ENCODE results near the gene RASSF1.
A peak's percentile ranks its signal among the peaks of the same experiment; 100 is the strongest.
"Not testable (repeated sequence)": the region's sequence is repeated elsewhere in the genome, so short reads cannot be mapped to it uniquely, and the experiment has no call there.

Gene RASSF1

DNA sequence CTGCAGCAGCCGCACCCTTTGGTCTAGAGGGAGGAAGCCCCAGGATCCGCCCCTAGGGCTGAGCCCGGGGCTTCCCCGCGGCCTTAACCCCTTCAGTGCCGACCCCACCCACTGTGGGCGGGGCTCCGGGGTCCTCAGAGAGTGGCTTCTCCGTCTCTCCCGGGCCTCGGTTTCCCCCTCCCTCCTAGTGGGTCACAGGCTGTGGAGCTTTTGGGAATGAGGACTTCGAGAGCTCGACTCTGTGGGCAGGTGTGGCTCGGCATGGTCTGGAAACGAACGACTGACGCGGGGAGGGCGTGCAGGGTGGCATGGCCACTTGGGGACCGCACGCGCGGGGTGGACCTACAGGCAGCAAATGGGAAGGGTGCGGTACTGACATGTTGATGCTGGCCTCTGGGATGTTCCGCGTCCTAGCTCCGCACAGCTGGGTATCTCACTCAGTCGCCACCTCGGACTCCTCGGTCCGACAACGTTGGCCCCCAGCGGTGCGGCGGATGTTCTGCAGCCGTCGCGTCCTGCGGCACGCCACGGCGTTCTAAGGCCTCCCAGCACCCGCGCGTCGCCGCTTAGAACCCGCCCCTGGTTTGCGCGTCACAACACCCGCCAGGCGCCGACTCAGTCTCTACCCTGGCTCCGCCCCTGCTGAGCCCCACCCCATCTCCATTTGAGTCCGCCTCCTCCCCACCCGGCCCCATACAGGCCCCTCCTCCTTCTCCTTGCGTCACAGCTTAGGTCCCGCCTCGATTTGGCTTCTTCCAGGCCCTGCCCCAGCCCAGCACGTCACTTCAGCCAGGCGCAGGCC is 41.6 kb downstream of the RASSF1 start, which contains the start of the genes HYAL3 and NAA80:
HYAL3 (minus strand) TSS at position 570 of the 802 bp plus-strand sequence. CDS start 3,803 bp downstream, outside the sequence.
NAA80 (minus strand) TSS at position 570 of the 802 bp plus-strand sequence. CDS start 1,942 bp downstream, outside the sequence.
- DNase-seq, result peak; percentile 92

DNA sequence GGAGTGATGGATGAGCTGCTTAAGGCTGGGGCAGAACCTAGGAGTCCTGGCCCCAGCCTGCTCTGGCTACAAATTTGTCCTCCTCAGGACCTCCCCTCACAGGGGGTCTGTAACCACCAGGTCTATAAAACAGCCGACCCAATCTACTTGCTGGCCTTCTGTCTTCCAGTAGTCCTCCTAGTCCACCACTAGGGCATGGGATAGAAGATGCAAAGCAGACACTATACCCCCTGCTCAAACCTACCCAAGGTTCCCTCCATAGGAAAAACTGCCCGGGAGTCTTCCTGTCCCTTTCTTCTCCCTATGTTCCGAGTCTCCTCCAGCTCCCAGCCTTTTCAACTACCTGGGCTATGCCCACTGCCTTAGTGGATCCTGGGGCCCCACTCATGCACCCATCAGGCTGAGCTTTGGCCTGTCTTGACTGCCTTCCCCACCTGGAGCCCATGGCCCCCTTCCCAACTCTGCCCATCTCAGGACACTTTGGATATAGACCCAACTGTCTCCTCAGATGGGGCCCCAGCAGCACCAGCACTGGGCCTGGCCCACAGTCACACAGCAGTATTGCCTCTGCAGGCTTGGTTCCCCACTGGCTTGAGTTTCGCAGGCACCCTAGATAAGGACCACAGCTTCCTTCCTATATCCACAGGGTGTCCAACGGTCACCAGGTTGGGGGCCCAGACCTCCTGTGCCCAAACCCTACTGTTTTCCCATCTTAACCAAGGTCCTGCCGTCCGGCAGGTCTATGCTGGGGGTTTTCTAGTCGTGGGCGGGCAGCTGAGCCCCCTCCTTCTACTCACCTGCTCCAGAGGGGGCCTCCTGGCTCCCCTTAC is 42.5 kb downstream of the RASSF1 start:
- no peak for DNase-seq

DNA sequence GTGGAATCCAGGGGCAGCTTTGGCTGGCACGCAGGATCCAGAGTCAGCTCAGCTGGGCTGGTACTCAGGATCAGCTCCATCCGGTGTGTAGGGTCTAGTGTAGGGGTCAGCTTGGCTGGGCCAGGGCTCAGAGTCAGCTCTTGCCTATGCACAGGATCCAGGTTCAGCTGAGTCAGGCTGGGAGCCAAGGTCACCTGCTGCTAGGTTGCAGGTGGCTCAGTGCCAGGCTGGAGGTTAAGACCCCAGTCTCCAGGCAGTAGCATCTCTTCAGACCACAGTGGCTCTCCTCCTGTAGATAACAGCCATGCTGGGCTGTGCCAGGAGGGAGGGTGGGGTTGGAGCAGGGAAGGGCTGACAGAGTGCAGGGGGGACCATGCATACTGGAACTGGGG is 43.3 kb downstream of the RASSF1 start:
- no peak for DNase-seq

DNA sequence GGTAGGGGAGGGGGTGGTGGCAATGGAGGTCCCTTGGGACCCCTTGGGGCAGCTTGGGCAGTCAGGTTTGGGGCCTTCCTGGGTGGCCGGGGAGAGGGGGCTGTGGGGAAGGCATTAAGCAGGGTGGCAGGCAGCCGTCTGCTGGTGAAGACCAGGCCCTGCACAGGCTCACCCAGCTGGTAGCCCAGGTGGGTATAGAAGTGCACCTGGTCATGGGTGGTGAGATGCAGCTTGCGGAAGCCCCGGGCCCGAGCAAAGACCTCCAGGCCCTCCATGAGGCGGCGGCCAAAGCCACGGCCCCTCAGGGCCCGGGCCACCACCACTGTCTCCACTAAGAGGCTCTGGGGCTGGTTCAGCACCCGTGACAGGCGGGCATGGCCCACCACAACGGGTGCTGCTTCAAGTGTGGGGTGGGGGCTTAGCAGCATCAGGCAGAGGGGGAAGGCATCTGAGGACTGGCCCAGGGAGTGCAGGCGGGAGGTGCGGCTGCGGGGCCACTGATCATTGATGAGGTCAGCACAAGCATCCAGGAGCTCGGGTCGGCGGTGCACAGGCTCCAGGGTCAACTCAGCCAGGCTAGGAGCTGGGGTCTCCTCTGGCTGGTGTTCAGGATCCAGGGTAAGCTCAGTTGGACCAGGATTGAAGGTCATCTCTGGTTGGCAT is 43.8 kb downstream of the RASSF1 start:
- no peak for DNase-seq

DNA sequence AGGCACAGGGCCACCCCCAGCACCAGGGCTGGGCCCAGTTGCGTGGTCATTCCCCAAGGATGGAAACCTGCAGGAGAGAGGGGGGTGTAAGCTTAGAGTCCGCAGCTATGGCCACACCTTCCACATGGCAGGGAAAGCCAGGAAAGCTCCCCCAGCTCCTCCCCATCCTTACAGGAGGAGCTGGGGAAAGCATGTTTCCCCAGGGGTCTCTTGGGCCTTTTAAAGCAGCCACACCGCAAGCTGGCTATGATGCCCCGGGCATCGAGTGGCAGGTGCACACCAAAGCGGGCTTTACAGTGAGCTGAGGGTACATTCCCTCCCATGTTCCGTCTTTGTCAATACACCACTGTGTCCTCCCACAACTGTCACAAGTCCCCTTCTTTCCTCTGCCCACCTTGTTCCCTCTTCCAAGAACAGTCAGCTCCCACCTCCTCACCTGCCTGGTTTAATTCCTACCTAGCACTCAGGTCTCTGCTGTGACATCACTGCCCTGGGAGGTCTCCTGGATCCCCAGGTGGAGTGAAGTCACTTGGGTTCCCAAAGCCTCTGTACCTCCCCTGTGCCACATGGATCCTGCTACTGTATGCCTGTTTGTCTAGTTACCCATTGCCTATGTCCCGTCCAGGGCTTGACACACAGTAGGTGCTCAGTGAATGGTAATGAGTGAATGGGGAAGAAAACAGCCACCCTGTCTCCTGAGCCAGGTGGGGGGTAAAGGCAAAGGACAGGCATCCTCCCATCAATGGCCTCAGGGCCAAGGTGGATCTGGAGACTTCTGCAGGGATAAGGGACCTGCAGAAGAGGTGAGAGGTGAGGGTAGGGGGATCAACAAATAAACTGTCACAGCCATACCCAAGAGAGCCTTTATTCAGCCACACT is 44.8 kb downstream of the RASSF1 start:
- DNase-seq, result no peak

DNA sequence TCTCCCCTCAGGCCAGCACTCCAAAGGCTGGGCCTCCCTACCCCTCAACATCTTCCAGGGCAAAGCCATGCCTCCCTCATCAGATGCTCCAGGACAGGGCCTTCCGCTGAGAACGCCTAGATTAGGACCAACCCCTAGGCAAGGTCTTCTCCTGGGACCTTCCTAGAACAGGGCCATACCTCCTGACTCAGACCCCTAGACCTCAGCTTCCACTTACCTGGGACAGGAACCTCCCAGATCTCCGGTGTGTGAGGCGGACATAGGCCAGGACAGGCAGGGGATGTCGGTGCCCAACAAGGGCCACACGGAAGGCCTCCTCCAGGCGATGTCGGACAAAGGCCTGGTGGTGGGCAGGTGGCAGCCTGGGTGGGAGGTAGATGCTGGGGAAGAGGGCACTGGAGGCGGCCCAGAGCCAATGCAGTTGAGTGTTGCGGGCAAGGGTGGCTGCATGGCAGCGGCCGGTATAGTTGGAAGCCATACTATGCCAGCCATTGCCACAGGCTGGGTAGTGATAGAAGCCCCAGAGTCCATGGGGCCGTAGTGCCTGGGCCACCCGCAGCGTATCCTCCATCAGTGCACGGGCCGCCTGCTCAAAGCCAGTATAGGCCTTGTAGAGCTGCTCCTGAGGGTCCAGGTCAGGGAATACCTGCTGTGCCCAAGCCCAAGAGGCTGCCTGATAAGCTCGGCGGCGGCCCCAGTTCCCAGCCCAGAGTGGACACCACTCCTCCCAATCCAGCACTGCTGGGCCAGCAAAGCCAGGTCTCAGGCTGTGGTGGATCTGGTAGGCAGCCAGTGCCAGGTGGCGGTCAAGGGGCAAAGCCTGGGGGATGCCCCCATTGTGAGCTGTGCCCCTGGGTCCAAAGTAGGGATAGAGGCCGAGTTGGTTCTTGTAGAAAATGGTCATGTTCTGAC is 45.9 kb downstream of the RASSF1 start:
- no peak for DNase-seq

DNA sequence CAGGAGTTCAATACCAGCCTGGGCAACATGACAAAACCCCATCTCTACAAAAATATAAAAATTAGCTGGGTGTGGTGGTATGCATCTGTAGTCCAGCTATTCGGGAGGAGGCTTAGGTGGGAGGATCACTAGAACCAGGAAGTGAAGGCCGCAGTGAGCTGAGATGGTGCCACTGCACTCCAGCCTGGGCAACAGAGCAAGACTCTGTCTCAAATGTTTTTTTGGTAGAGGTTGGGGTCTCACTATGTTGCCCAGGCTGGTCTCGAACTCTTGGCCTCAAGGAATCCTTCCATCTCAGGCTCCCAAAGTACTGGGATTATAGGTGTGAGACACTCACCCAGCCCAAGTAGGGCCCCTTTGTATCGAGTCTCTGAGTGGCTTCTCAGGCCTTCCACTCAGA is 46.5 kb downstream of the RASSF1 start:
- DNase-seq, result no peak

DNA sequence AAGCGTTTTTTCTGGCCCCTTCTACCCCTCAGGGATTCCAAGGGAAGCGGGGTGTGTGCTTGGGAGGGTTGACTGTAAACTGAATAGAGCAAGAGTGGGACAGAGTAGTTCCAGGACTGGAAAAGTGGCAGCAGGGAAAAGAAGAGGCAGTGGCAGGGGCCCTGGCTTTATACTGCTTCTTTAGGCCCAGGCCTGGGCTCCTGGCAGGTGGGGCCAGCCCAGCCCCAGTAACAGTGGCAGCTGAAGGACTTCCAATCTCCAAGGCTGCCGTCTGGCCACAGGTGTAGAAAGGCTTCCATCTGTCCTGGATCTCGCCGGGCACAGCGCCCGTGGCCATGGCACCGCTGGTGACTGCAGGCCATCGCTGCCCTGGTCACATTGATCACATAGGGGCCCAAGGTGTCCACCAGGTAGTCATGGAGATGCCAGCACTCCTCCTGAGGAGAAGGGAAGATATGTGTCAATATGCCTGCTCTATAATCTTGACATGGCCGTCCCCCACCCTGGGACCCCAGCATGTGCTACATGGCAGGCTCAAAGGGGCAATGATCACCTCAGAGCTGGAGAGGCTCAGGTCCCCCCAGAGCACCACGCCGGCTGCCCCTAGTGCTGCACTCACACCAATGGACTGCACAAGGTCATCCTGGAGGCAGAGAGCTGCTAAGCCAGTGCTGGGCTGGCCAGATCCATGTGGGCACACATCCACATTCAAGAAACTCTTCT is 47.4 kb downstream of the RASSF1 start:
- DNase-seq, result no peak

DNA sequence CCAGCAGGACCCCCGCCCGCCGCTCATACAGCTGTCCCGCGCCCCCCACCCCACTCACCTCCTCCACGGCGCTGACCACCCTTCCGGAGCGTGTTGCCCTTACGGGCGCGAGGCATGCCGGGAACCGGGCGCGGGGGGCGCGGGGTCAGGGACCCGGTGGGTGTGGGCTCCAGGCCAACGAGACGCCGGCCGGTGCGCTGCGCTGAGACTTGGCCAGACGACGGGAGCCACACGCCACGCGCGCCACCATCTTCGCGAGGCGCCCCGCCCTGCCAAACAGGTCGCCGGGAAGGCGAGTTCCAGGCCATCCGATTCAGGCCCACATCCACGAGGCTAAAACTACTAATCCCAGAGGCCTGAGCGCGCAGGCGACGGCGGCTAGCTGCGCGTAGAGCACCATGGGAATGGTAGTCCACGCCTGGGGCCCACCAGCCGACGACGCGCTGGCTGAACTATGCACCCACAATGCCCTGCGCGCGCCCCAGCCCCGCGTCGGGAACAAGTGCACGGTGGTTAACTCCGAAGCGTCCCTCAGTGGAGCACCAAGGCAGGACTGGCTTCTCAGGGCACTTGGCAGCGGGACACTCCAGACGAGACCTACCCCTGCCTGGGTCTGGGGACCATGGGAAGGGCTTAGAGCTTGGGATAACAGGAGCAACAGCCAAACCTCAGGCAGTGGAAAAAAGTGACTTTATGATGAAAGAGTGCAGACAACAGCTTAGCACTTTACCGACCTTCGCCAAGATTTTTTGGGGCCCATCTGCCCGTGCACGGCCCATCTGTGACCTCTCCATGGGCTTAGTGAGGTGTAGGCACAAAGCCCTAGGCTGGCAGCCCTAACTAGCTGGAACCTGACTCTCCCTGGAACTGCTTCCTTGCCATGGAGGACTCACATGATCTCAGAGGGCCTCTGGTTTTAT is 48.2 kb downstream of the RASSF1 start, which contains the start of gene IFRD2:
IFRD2 (minus strand) TSS at position 271 of the 920 bp plus-strand sequence; CDS start at position 116, 155 bp downstream.
- DNase-seq, result peak; percentile 86

DNA sequence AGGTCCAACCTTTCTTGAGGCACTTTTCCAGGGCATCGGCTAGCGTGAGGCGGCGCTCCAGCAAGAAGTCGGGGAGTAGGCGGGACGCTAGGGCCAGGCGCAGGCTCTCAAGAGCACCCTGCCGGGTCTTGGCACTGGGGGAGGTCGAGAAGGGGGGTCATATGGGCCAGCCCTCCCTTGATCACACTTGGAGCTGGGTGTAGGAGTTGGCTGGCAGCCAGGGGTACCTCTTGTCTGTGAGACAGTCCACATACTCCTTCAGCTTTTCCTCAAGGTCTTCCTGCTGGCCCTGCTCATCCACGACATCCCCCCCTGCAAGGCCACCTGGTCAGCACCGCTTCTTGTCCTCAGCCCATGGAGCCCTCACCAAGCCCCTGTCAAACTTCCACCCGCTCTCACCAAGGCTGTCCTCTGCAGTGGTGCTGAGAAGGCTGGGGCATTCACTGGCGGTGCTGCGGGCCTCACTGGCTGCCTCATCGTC is 50.4 kb downstream of the RASSF1 start:
- no peak for DNase-seq

DNA sequence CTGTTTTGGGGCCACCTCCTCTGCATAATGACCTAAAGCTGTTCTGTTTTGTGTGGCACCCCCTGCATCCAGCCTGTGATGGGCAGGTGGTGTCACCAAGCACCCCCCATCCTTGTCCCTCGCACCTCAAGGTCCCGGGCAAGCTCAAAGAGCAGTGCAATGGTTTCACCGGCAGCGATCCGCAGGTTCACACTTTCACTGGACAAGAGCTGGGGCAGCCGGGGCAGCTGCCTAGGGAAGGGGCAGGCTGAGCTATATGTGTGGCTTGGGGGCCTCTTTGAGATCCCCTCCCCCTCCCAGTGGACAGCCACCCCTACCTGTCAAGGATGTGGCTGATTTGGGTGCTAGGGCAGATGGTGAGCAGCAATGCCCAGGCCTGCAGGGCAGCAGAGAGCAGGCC is 51.5 kb downstream of the RASSF1 start:
- DNase-seq, result no peak

DNA sequence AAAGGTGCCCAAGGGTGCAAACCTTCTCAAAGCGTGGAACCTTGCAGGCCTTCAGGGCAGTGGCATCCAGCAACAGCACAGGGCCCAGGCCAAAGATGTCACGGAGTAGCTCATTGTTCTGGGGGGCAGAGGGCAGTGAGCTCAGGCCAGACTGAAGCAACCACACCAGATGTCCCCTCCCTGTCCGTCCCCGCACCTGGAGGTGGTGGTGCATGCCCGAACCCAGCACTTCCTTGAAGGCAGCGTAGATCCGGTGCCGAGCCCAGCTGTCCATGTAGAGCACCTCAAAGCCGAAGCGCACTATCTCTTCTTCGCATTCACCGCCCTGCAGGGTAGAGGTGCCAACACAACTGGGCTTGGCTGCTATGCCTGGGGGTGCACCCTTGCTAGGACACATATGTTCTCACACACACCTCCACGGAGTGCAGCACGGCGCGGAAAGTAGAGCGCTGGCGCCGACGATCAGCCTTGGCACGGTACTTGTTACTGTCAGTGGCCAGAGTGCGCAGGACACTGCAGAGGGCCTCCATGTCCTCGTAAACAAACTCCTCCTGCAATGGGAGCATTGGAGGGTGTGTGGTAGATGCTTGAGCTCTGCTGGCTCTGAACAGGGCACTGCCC is 52.1 kb downstream of the RASSF1 start:
- no peak for DNase-seq

DNA sequence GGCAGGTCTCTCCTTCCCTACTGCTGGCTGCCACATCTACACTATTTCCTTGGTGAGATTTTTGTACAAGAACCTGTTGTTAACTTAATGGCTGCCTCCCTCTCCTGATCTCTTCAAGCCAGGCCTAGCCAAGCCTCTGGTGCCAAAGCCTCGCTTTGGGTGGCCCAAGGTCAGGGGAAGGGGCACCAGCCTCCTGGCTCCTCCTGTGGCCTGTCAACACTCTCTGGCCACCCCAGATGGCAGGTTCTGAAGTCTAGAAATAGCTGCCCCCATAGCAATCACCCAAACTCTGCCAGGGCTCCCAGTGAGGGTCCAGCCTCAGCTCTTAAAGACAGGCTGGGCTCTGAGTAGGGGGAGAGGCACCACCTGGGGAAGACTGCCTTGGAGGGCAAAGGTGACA is 53.4 kb downstream of the RASSF1 start:
- DNase-seq, result no peak

DNA sequence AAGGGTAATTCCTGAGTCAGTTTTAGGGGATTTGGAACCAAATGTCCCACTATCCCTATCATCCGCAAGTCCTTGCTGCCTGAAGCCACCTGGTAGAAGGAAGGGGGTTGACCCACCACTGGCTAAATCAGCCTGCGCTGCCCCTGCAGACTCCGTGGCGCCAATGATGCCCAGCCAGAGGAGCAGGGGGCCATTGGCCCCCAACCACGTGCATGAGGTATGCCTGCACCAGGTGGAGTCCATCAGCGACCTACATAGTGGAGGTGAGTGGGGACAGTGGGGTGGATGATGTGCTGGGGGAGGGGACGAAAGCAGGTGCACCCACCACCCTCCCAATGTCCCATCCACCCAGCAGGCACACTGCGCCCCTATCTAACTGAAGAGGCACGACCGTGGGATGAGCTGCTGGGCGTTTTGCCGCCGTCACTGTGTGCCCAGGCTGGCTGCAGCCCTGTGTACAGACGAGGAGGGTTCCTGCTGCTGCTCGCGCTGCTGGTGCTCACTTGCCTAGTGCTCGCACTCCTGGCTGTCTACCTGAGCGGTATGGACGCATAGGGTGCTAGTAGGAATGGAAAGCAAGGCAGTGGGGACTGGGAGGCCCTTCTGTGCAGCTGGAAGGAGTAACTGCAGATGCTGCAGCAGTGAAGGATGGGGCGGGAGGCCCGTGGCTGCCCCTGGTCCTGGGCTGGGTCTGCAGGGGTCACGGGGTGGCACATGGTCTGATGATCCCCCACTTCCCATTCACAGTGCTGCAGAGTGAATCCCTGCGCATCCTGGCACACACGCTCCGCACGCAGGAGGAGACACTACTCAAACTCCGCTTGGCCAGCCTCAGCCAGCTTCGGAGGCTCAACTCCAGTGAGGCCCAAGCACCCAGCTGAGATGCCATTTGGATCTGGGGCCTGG is 54.1 kb downstream of the RASSF1 start:
- DNase-seq, result no peak

DNA sequence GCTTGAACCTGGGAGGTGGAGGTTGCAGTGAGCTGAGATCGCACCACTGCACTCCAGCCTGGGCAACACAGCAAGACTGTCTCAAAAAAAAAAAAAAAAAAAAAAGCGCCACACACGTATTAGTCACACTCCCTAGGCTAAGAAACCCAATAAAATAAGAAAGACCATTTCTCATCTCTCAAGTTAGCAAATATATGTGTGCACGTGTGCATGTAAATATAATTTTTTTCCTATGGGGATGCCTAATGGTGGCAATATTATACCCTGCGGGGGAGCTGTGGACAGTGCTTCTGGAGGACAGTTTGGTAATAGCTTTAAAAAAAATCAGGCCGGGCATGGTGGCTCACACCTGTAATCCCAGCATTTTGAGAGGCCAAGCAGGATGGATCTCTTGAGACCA is 56.5 kb downstream of the RASSF1 start:
- not testable (repeated sequence) for DNase-seq
